Measurements from ENCODE around the gene FOXC1.

- TF ChIP-seq CTCF (IDR thresholded peaks at IDR 0.05; ENCODE audit: low read depth, low read length, poor library complexity, severe bottlenecking) (no peak), EZH2phosphoT487 (IDR thresholded peaks at IDR 0.05; ENCODE audit: borderline replicate concordance, low read length) (no peak)
Measured at GRCh38 chr6:1587977-1588376, 21.7 kb upstream of the FOXC1 start.
